Neural cell (in vitro differentiated cells): ENCODE measurements around the gene PARD3B. TPM values are rescaled to one million over a fixed set of nuclear protein-coding genes. Genes with fewer than 3 reads are reported as not detected.

Source experiments
- H2AFZ ChIP-seq: fragments of 200-600, 300-800 bp; sonication (generic), shearing (Covaris generic); 2 replicates; pipeline ENCODE4 v1.6.0; 2014; ENCODE audit warnings: low read depth, mild to moderate bottlenecking, antibody characterized with exemption, low read length, moderate library complexity
- H3F3A ChIP-seq: fragments of 200-600 bp; shearing (Covaris generic); 2 replicates; pipeline ENCODE4 v1.6.1; 2016; ENCODE audit warnings: mild to moderate bottlenecking, moderate library complexity, mixed read lengths, antibody characterized with exemption, low read length; ENCODE audit not compliant: insufficient read depth, poor library complexity, severe bottlenecking
- H3K27ac ChIP-seq: fragments of 200-600, 300-800 bp; sonication (generic), shearing (Covaris generic); 2 replicates; pipeline ENCODE4 v1.5.1; 2014; ENCODE audit warnings: mild to moderate bottlenecking, low read length, moderate library complexity
- H3K27me3 ChIP-seq: fragments of 300-800, 200-600 bp; sonication (generic), shearing (Covaris generic); 2 replicates; pipeline ENCODE4 v1.6.0; 2014; ENCODE audit warnings: mild to moderate bottlenecking, low read depth, low read length, moderate library complexity; ENCODE audit not compliant: insufficient read depth
- H3K36me3 ChIP-seq: fragments of 300-800, 200-600 bp; sonication (generic), shearing (Covaris generic); 2 replicates; pipeline ENCODE4 v1.5.1; 2014; ENCODE audit warnings: mild to moderate bottlenecking, antibody characterized with exemption, low read length, moderate library complexity; ENCODE audit not compliant: insufficient read depth
- H3K4me2 ChIP-seq: fragments of 300-800, 200-600 bp; sonication (generic), shearing (Covaris generic); 2 replicates; pipeline ENCODE4 v1.6.0; 2014; ENCODE audit warnings: mild to moderate bottlenecking, low read length
- H3K4me3 ChIP-seq: fragments of 300-800, 200-600 bp; sonication (generic), shearing (Covaris generic); 2 replicates; pipeline ENCODE4 v1.5.1; 2014; ENCODE audit warnings: mild to moderate bottlenecking, low read length, moderate library complexity
- H3K79me2 ChIP-seq: fragments of 200-600 bp; shearing (Covaris generic); replicated peaks from 2 replicates; pipeline ENCODE4 v1.6.0; 2014; ENCODE audit warnings: mild to moderate bottlenecking, low read length, moderate library complexity; ENCODE audit not compliant: insufficient read depth
- H3K9ac ChIP-seq: fragments of 300-800, 200-600 bp; sonication (generic), shearing (Covaris generic); 2 replicates; pipeline ENCODE4 v1.6.1; 2016; ENCODE audit warnings: mild to moderate bottlenecking, low read length, mixed read lengths
- H3K9me2 ChIP-seq: fragments of 200-600 bp; shearing (Covaris generic); 2 replicates; pipeline ENCODE4 v1.6.1; 2016; ENCODE audit warnings: mild to moderate bottlenecking, low read length, mixed read lengths; ENCODE audit not compliant: insufficient read depth
- H3K9me3 ChIP-seq: fragments of 200-600, 300-800 bp; sonication (generic), shearing (Covaris generic); 2 replicates; pipeline ENCODE4 v1.6.1; 2016; ENCODE audit warnings: mild to moderate bottlenecking, mixed run types, low read length, moderate library complexity, mixed read lengths
- H4K20me1 ChIP-seq: fragments of 200-600 bp; shearing (Covaris generic); 2 replicates; pipeline ENCODE4 v1.6.1; 2016; ENCODE audit warnings: mild to moderate bottlenecking, mixed run types; ENCODE audit not compliant: insufficient read depth
- CTCF ChIP-seq: fragments of 450-650 bp; IDR thresholded peaks from 2 replicates; pipeline ENCODE4 v1.5.1; 2014; ENCODE audit warnings: antibody characterized with exemption, mild to moderate bottlenecking, moderate library complexity; ENCODE audit not compliant: poor library complexity, severe bottlenecking
- EP300 ChIP-seq: fragments of 450-650 bp; conservative IDR thresholded peaks from 2 replicates; pipeline ENCODE4 v1.6.1; 2014; ENCODE audit warnings: antibody characterized with exemption, mild to moderate bottlenecking, moderate library complexity; ENCODE audit not compliant: poor library complexity, severe bottlenecking
- EZH2 ChIP-seq: fragments of 200-600, 300-800 bp; shearing (Covaris generic), sonication (generic); IDR thresholded peaks from 2 replicates; pipeline ENCODE4 v1.6.1; 2014; ENCODE audit warnings: antibody characterized with exemption, low read length, borderline replicate concordance, mild to moderate bottlenecking; ENCODE audit not compliant: insufficient read depth, poor library complexity, severe bottlenecking
- MXI1 ChIP-seq: fragments of 450-650 bp; conservative IDR thresholded peaks from 2 replicates; pipeline ENCODE4 v1.6.1; 2014; ENCODE audit warnings: antibody characterized with exemption, mild to moderate bottlenecking; ENCODE audit not compliant: poor library complexity, severe bottlenecking
- POLR2AphosphoS5 ChIP-seq: IDR thresholded peaks from 2 replicates; pipeline ENCODE4 v1.6.1; 2012
- RAD21 ChIP-seq: fragments of 450-650 bp; conservative IDR thresholded peaks from 2 replicates; pipeline ENCODE4 v1.6.1; 2014; ENCODE audit warnings: antibody characterized with exemption, mild to moderate bottlenecking, moderate library complexity
- REST ChIP-seq: IDR thresholded peaks from 2 replicates; pipeline ENCODE4 v1.6.1; 2012; ENCODE audit warnings: borderline replicate concordance
- SMC3 ChIP-seq: fragments of 450-650 bp; conservative IDR thresholded peaks from 2 replicates; pipeline ENCODE4 v1.6.1; 2014; ENCODE audit warnings: antibody characterized with exemption, mild to moderate bottlenecking, moderate library complexity; ENCODE audit not compliant: poor library complexity
- TAF1 ChIP-seq: IDR thresholded peaks from 2 replicates; pipeline ENCODE4 v1.6.1; 2012; ENCODE audit warnings: low read depth
- polyA plus RNA-seq: library from polyadenylated mRNA; depleted of rRNA; stranded (reverse); fragments of >200 nt; gene quantifications from 2 replicates; pipeline ENCODE4 v1.2.3, GENCODE V29; 2014

PARD3B gene
- polyA plus RNA-seq, 1 donor from 2014 or later = 0.54 TPM

DNA sequence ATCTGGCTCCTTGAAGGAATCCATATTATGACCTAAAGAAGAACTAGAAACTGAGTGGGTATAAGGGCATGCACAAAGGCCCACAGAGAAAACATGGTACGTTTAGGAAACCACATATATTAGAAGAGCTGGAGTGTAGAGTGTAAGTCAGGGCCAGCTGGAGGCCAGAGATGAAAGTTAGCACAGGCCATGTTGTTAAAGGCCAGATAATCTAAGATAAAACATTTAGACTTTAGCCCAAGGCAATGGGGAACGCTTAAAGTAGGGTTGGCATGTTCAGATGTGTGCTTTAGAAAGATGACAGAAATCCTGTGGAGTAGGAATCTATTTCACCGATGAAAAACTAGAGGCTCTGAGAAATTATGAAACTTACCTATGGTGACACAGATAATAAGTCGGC lies 907.9 kb downstream of the PARD3B start:
- Histone ChIP-seq H3K27me3 (no peaks in the 10 kb centered on the region), H3K79me2 (no peaks in the 10 kb centered on the region), H3K4me3 (no peak overlapping the region), H3K9me3 (no peaks in the 10 kb centered on the region), H2AFZ (no peak overlapping the region), H3F3A (no peaks in the 10 kb centered on the region), H3K27ac (no peak overlapping the region), H3K9ac (no peak overlapping the region), H3K4me2 (no peak overlapping the region), H4K20me1 (no peaks in the 10 kb centered on the region), H3K36me3 (no peaks in the 10 kb centered on the region), H3K9me2 (no peaks in the 10 kb centered on the region)
- no peak for TF ChIP-seq EZH2
- no peak for TF ChIP-seq POLR2AphosphoS5
- no peak for TF ChIP-seq MXI1
- no peak for TF ChIP-seq SMC3
- no peak for TF ChIP-seq TAF1
- no peak for TF ChIP-seq REST
- TF ChIP-seq CTCF = no peak
- TF ChIP-seq EP300 = no peak
- TF ChIP-seq RAD21 = no peak

- Histone ChIP-seq H3K9ac (no peak overlapping the region), H3K9me3 (no peaks in the 10 kb centered on the region), H3K4me3 (no peak overlapping the region), H3K27ac (no peak overlapping the region), H3K36me3 (no peaks in the 10 kb centered on the region), H3K4me2 (no peak overlapping the region), H4K20me1 (no peaks in the 10 kb centered on the region), H2AFZ (no peak overlapping the region), H3F3A (no peaks in the 10 kb centered on the region), H3K27me3 (no peaks in the 10 kb centered on the region), H3K79me2 (no peaks in the 10 kb centered on the region), H3K9me2 (no peaks in the 10 kb centered on the region)
- TF ChIP-seq CTCF (no peak), EZH2 (no peak), RAD21 (no peak), SMC3 (no peak), REST (no peak), POLR2AphosphoS5 (no peak), MXI1 (no peak), TAF1 (no peak), EP300 (no peak)
These were observed 911.4 kb downstream of the PARD3B start for GRCh38 chr2:205456682-205457081.
